Peyer's patch (tissue), 4 donors: ENCODE measurements around the gene MACROD2.

Source experiments
- CTCF ChIP-seq, 6 experiments: fragments of 450-650 bp in 4 of 6; fragments of 200-600 bp in 2 of 6; sonication (generic) in 1 of 6; IDR thresholded peaks; one replicate each; pipeline ENCODE4 v1.5.1; 2017 to 2019; ENCODE audit warnings: antibody characterized with exemption in 6 of 6, mild to moderate bottlenecking in 3 of 6, moderate library complexity in 1 of 6
- POLR2A ChIP-seq, 2 donors: fragments of 450-650 bp; IDR thresholded peaks; one replicate each; pipeline ENCODE4 v1.5.1; 2017; ENCODE audit warnings: antibody characterized with exemption in 2 of 2, mild to moderate bottlenecking in 2 of 2, moderate library complexity in 2 of 2

- TF ChIP-seq CTCF (IDR thresholded peaks at IDR 0.05) (no peak), POLR2A (IDR thresholded peaks at IDR 0.05) (no peak)
These were observed 769.4 kb downstream of the MACROD2 start for GRCh38 chr20:14764511-14765369.
